Trophoblast cell (in vitro differentiated cells and primary cell): ENCODE data around the gene SF3B4.

Experiments
- DNase-seq, 2 donors: peaks; one replicate each; pipeline ENCODE4 v3.0.0-alpha.2; 2016
- H2AFZ ChIP-seq: 2 replicates; pipeline ENCODE4 v1.6.1; 2013; ENCODE audit warnings: low read length, moderate library complexity, mild to moderate bottlenecking; ENCODE audit not compliant: insufficient read depth, poor library complexity
- H2AK5ac ChIP-seq: 2 replicates; pipeline ENCODE4 v1.6.1; 2013; ENCODE audit warnings: mild to moderate bottlenecking, low read length
- H2BK120ac ChIP-seq: 2 replicates; pipeline ENCODE4 v1.6.1; 2013; ENCODE audit warnings: low read length, mild to moderate bottlenecking, moderate library complexity; ENCODE audit not compliant: insufficient read depth, poor library complexity
- H2BK12ac ChIP-seq: 2 replicates; pipeline ENCODE4 v1.6.1; 2013; ENCODE audit warnings: mild to moderate bottlenecking, low read length, moderate library complexity
- H2BK5ac ChIP-seq: 2 replicates; pipeline ENCODE4 v1.6.1; 2013; ENCODE audit warnings: low read length, low read depth, moderate library complexity, mild to moderate bottlenecking; ENCODE audit not compliant: poor library complexity
- H3K14ac ChIP-seq: 2 replicates; pipeline ENCODE4 v1.6.1; 2013; ENCODE audit warnings: mild to moderate bottlenecking, low read length
- H3K18ac ChIP-seq: 2 replicates; pipeline ENCODE4 v1.6.1; 2013; ENCODE audit warnings: mild to moderate bottlenecking, low read length
- H3K23ac ChIP-seq: 2 replicates; pipeline ENCODE4 v1.6.1; 2013; ENCODE audit warnings: low read length
- H3K27ac ChIP-seq: 2 replicates; pipeline ENCODE4 v1.5.1; 2013; ENCODE audit warnings: low read depth, mild to moderate bottlenecking, inconsistent platforms, low read length, moderate library complexity
- H3K27me3 ChIP-seq: 2 replicates; pipeline ENCODE4 v1.6.1; 2013; ENCODE audit warnings: inconsistent platforms, mild to moderate bottlenecking, low read length, moderate library complexity; ENCODE audit not compliant: insufficient read depth
- H3K36me3 ChIP-seq, 2 experiments: 1 replicate in 1 of 2; 2 replicates in 1 of 2; pipeline ENCODE4 v1.6.1; 2013; ENCODE audit warnings: low read length in 2 of 2, mild to moderate bottlenecking in 2 of 2, moderate library complexity in 1 of 2; ENCODE audit not compliant: insufficient read depth in 2 of 2, control insufficient read depth in 1 of 2
- H3K4ac ChIP-seq: 2 replicates; pipeline ENCODE4 v1.6.1; 2013; ENCODE audit warnings: low read depth, mild to moderate bottlenecking, low read length, moderate library complexity
- H3K4me1 ChIP-seq, 2 experiments: 1 replicate in 1 of 2; 2 replicates in 1 of 2; pipeline ENCODE4 v1.6.1; 2013; ENCODE audit warnings: low read length in 2 of 2, mild to moderate bottlenecking in 2 of 2, moderate library complexity in 1 of 2; ENCODE audit not compliant: insufficient read depth in 2 of 2, control insufficient read depth in 1 of 2
- H3K4me2 ChIP-seq: 2 replicates; pipeline ENCODE4 v1.6.1; 2013; ENCODE audit warnings: inconsistent platforms, mild to moderate bottlenecking, low read length, moderate library complexity
- H3K4me3 ChIP-seq: 2 replicates; pipeline ENCODE4 v1.5.1; 2013; ENCODE audit warnings: mild to moderate bottlenecking, low read depth, low read length, inconsistent platforms
- H3K79me1 ChIP-seq: one replicate; pipeline ENCODE4 v1.6.1; 2013; ENCODE audit warnings: low read length
- H3K79me2 ChIP-seq: 2 replicates; pipeline ENCODE4 v1.6.1; 2013; ENCODE audit warnings: low read length, mild to moderate bottlenecking; ENCODE audit not compliant: control insufficient read depth, insufficient read depth, poor library complexity
- H3K9ac ChIP-seq: 2 replicates; pipeline ENCODE4 v1.6.1; 2013; ENCODE audit warnings: mild to moderate bottlenecking, low read length
- H3K9me3 ChIP-seq: 2 replicates; pipeline ENCODE4 v1.6.1; 2013; ENCODE audit warnings: low read depth, mild to moderate bottlenecking, control low read depth, inconsistent platforms, low read length; ENCODE audit not compliant: insufficient read depth
- H4K12ac ChIP-seq: 2 replicates; pipeline ENCODE4 v1.6.1; 2013; ENCODE audit warnings: low read depth, mild to moderate bottlenecking, low read length, moderate library complexity
- H4K8ac ChIP-seq: 2 replicates; pipeline ENCODE4 v1.6.1; 2013; ENCODE audit warnings: low read depth, mild to moderate bottlenecking, low read length, moderate library complexity
- H4K91ac ChIP-seq: one replicate; pipeline ENCODE4 v1.6.1; 2013; ENCODE audit warnings: low read depth, mild to moderate bottlenecking, low read length, moderate library complexity
- WGBS: extraction: QIAGEN DNeasy Blood & Tissue Kit; methylation state at CpG from one replicate; pipeline ENCODE4 v1.1.7; 2013; ENCODE audit warnings: missing lambda C conversion rate; ENCODE audit not compliant: insufficient read length, insufficient coverage; ENCODE audit errors: extremely low coverage; 5-methylcytosine and 5-hydroxymethylcytosine counted together

The SF3B4 gene

GRCh38 chr1:149934356-149934755 lies 6.8 kb upstream of the SF3B4 start:
- Histone ChIP-seq H3K4me1 (peaks cover 11 to 22% of the 10 kb centered on the region in 2 experiments), H2BK5ac (no peak overlapping the region), H3K9me3 (no peaks in the 10 kb centered on the region), H3K23ac (no peak overlapping the region), H4K8ac (no peak overlapping the region), H3K27me3 (no peaks in the 10 kb centered on the region), H3K27ac (no peak overlapping the region), H2AK5ac (no peak overlapping the region), H3K79me2 (peaks cover 5% of the 10 kb centered on the region), H3K9ac (no peak overlapping the region), H3K14ac (no peak overlapping the region), H3K36me3 (peaks cover 17 to 38% of the 10 kb centered on the region in 2 experiments), H3K4me2 (no peak overlapping the region), H2AFZ (no peak overlapping the region), H4K91ac (no peak overlapping the region), H3K18ac (no peak overlapping the region), H2BK12ac (no peak overlapping the region), H3K79me1 (peaks cover 31% of the 10 kb centered on the region), H3K4me3 (no peak overlapping the region), H4K12ac (no peak overlapping the region), H2BK120ac (no peak overlapping the region), H3K4ac (no peak overlapping the region)
- no peak for DNase-seq
- WGBS, result no CpG with 5 or more reads among the region's 2 CpGs

- no peak overlapping the region for H4K12ac ChIP-seq
- H3K9me3 ChIP-seq, result no peaks in the 10 kb centered on the region
- H3K4me1 ChIP-seq, result peaks cover 11 to 19% of the 10 kb centered on the region in 2 experiments
- H2BK120ac ChIP-seq, result no peak overlapping the region
- H4K8ac ChIP-seq, result no peak overlapping the region
- no peak overlapping the region for H3K4me2 ChIP-seq
- H3K14ac ChIP-seq, result no peak overlapping the region
- no peak overlapping the region for H3K9ac ChIP-seq
- no peak overlapping the region for H3K23ac ChIP-seq
- no peak overlapping the region for H4K91ac ChIP-seq
- peaks cover 5% of the 10 kb centered on the region for H3K79me2 ChIP-seq
- H3K4me3 ChIP-seq, result no peak overlapping the region
- H3K79me1 ChIP-seq, result peaks cover 23% of the 10 kb centered on the region
- no peak for DNase-seq
- no peak overlapping the region for H2BK5ac ChIP-seq
- no peak overlapping the region for H2AK5ac ChIP-seq
- H3K27me3 ChIP-seq, result no peaks in the 10 kb centered on the region
- H2BK12ac ChIP-seq, result no peak overlapping the region
- no CpG with 5 or more reads among the region's 4 CpGs for WGBS
- no peak overlapping the region for H3K18ac ChIP-seq
- H2AFZ ChIP-seq, result no peak overlapping the region
- H3K4ac ChIP-seq, result no peak overlapping the region
- H3K27ac ChIP-seq, result no peak overlapping the region
- peaks cover 17 to 41% of the 10 kb centered on the region in 2 experiments for H3K36me3 ChIP-seq
Measured at GRCh38 chr1:149933208-149933607, 5.6 kb upstream of the SF3B4 start.

GRCh38 chr1:149932474-149932873 lies 4.9 kb upstream of the SF3B4 start:
- Histone ChIP-seq H4K12ac (no peak overlapping the region), H2BK120ac (no peak overlapping the region)
- whole genome bisulfite sequencing, result no CpG with 5 or more reads among the region's 8 CpGs

GRCh38 chr1:149931212-149931790 lies 3.7 kb upstream of the SF3B4 start:
- Histone ChIP-seq H3K79me1 (peaks cover 16% of the 10 kb centered on the region), H3K4me2 (no peak overlapping the region), H3K27ac (no peak overlapping the region), H4K12ac (no peak overlapping the region), H2AK5ac (no peak overlapping the region), H3K23ac (no peak overlapping the region), H2BK120ac (no peak overlapping the region), H3K9ac (no peak overlapping the region), H3K4me1 (peaks cover 9 to 17% of the 10 kb centered on the region in 2 experiments), H4K8ac (no peak overlapping the region), H3K9me3 (no peaks in the 10 kb centered on the region), H2AFZ (no peak overlapping the region), H3K27me3 (no peaks in the 10 kb centered on the region), H3K4ac (no peak overlapping the region), H3K36me3 (peaks cover 19 to 45% of the 10 kb centered on the region in 2 experiments), H2BK12ac (no peak overlapping the region), H2BK5ac (no peak overlapping the region), H3K4me3 (no peak overlapping the region), H3K79me2 (peaks cover 10% of the 10 kb centered on the region), H4K91ac (no peak overlapping the region), H3K18ac (no peak overlapping the region), H3K14ac (no peak overlapping the region)
- DNase-seq, result no peak
- WGBS, result no CpG with 5 or more reads among the region's 13 CpGs

More at GRCh38 chr1:149932474-149932873, 4.9 kb upstream of the SF3B4 start:
- H3K14ac ChIP-seq, result no peak overlapping the region
- no peaks in the 10 kb centered on the region for H3K9me3 ChIP-seq
- peaks cover 17 to 41% of the 10 kb centered on the region in 2 experiments for H3K36me3 ChIP-seq
- peaks cover 5% of the 10 kb centered on the region for H3K79me2 ChIP-seq
- H3K18ac ChIP-seq, result no peak overlapping the region
- H3K27ac ChIP-seq, result no peak overlapping the region
- DNase-seq, result no peak
- H4K8ac ChIP-seq, result no peak overlapping the region
- no peak overlapping the region for H3K4me2 ChIP-seq
- no peak overlapping the region for H3K23ac ChIP-seq
- no peak overlapping the region for H2BK5ac ChIP-seq
- H3K4ac ChIP-seq, result no peak overlapping the region
- no peak overlapping the region for H3K9ac ChIP-seq
- H2AK5ac ChIP-seq, result no peak overlapping the region
- no peaks in the 10 kb centered on the region for H3K27me3 ChIP-seq
- no peak overlapping the region for H2BK12ac ChIP-seq
- no peak overlapping the region for H4K91ac ChIP-seq
- no peak overlapping the region for H2AFZ ChIP-seq
- no peak overlapping the region for H3K4me3 ChIP-seq
- peaks cover 6 to 14% of the 10 kb centered on the region in 2 experiments for H3K4me1 ChIP-seq
- peaks cover 23% of the 10 kb centered on the region for H3K79me1 ChIP-seq
